Measurements from ENCODE around the gene NAV2. TPM values are rescaled to one million over a fixed set of nuclear protein-coding genes. Genes with fewer than 3 reads are reported as not detected.

Gene NAV2
- total RNA-seq, 2 experiments from 2014 or later, result 0.23 to 0.71 TPM

GRCh38 chr11:19912958-19913892, 200.6 kb downstream of the NAV2 start:
- POLR2A ChIA-PET, result no interaction called here

GRCh38 chr11:19913893-19914249, 201.2 kb downstream of the NAV2 start:
- CTCF ChIA-PET, result no interaction called here
- POLR2A ChIA-PET, result no interaction called here
- Mint-ChIP-seq H3K4me1 (ENCODE audit: low read depth) (no peaks in the 10 kb centered on the region), H3K27me3 (ENCODE audit: low read depth) (peaks cover 6% of the 10 kb centered on the region), H3K36me3 (ENCODE audit: low read depth) (no peaks in the 10 kb centered on the region), H3K4me3 (no peak overlapping the region), H3K27ac (no peak overlapping the region), H3K9me3 (ENCODE audit: insufficient read depth) (no peaks in the 10 kb centered on the region)
- no peak for DNase-seq
- ATAC-seq, result no peak

More at GRCh38 chr11:19912958-19913892, 200.6 kb downstream of the NAV2 start:
- no peak for ATAC-seq
- no peak overlapping the region for H3K27ac Mint-ChIP-seq
- no peaks in the 10 kb centered on the region for H3K36me3 Mint-ChIP-seq (ENCODE audit: low read depth)
- no peak for DNase-seq
- peaks cover 6% of the 10 kb centered on the region for H3K27me3 Mint-ChIP-seq (ENCODE audit: low read depth)
- H3K4me3 Mint-ChIP-seq, result no peak overlapping the region
- no peaks in the 10 kb centered on the region for H3K4me1 Mint-ChIP-seq (ENCODE audit: low read depth)
- no peaks in the 10 kb centered on the region for H3K9me3 Mint-ChIP-seq (ENCODE audit: insufficient read depth)
- CTCF ChIA-PET, result no interaction called here

- POLR2A ChIA-PET, result no interaction called here
- H3K27me3 Mint-ChIP-seq (ENCODE audit: low read depth), result peaks cover 4% of the 10 kb centered on the region
These were observed 203.2 kb downstream of the NAV2 start for GRCh38 chr11:19915808-19916207.

GRCh38 chr11:19917069-19917468, 204.4 kb downstream of the NAV2 start:
- ATAC-seq (no peak), DNase-seq (no peak)
- H3K4me1 Mint-ChIP-seq (ENCODE audit: low read depth), result no peaks in the 10 kb centered on the region
- no peak overlapping the region for H3K4me3 Mint-ChIP-seq
- H3K36me3 Mint-ChIP-seq (ENCODE audit: low read depth), result no peaks in the 10 kb centered on the region
- no peak overlapping the region for H3K27ac Mint-ChIP-seq
- H3K27me3 Mint-ChIP-seq (ENCODE audit: low read depth), result peaks cover 2% of the 10 kb centered on the region
- CTCF ChIA-PET, result no interaction called here
- POLR2A ChIA-PET, result no interaction called here
- no peaks in the 10 kb centered on the region for H3K9me3 Mint-ChIP-seq (ENCODE audit: insufficient read depth)

More at GRCh38 chr11:19915808-19916207, 203.2 kb downstream of the NAV2 start:
- no peaks in the 10 kb centered on the region for H3K4me1 Mint-ChIP-seq (ENCODE audit: low read depth)
- no peak overlapping the region for H3K4me3 Mint-ChIP-seq
- H3K36me3 Mint-ChIP-seq (ENCODE audit: low read depth), result no peaks in the 10 kb centered on the region
- no peaks in the 10 kb centered on the region for H3K9me3 Mint-ChIP-seq (ENCODE audit: insufficient read depth)
- ATAC-seq (no peak), DNase-seq (no peak)
- no peak overlapping the region for H3K27ac Mint-ChIP-seq
- CTCF ChIA-PET, result no interaction called here

GRCh38 chr11:19918302-19919049, 205.8 kb downstream of the NAV2 start:
- DNase-seq (no peak), ATAC-seq (no peak)
- ChIA-PET CTCF (no interaction called here), POLR2A (no interaction called here)
- H3K27me3 Mint-ChIP-seq (ENCODE audit: low read depth), result peaks cover 8% of the 10 kb centered on the region
- no peak overlapping the region for H3K27ac Mint-ChIP-seq
- no peaks in the 10 kb centered on the region for H3K9me3 Mint-ChIP-seq (ENCODE audit: insufficient read depth)
- no peaks in the 10 kb centered on the region for H3K36me3 Mint-ChIP-seq (ENCODE audit: low read depth)
- H3K4me3 Mint-ChIP-seq, result no peak overlapping the region
- H3K4me1 Mint-ChIP-seq (ENCODE audit: low read depth), result no peaks in the 10 kb centered on the region

- Mint-ChIP-seq H3K27me3 (ENCODE audit: low read depth) (peaks cover 6% of the 10 kb centered on the region), H3K36me3 (ENCODE audit: low read depth) (no peaks in the 10 kb centered on the region), H3K27ac (no peak overlapping the region), H3K4me3 (no peak overlapping the region), H3K4me1 (ENCODE audit: low read depth) (no peaks in the 10 kb centered on the region), H3K9me3 (ENCODE audit: insufficient read depth) (no peaks in the 10 kb centered on the region)
- DNase-seq, result no peak
- no peak for ATAC-seq
- ChIA-PET POLR2A (no interaction called here), CTCF (no interaction called here)
These were observed 206.5 kb downstream of the NAV2 start for GRCh38 chr11:19919050-19919561.

- Mint-ChIP-seq H3K4me1 (ENCODE audit: low read depth) (no peaks in the 10 kb centered on the region), H3K27ac (no peak overlapping the region), H3K27me3 (ENCODE audit: low read depth) (peaks cover 10% of the 10 kb centered on the region), H3K4me3 (no peak overlapping the region), H3K9me3 (ENCODE audit: insufficient read depth) (no peaks in the 10 kb centered on the region), H3K36me3 (ENCODE audit: low read depth) (no peaks in the 10 kb centered on the region)
- DNase-seq, result no peak
- ChIA-PET POLR2A (no interaction called here), CTCF (no interaction called here)
- no peak for ATAC-seq
These were observed 208.3 kb downstream of the NAV2 start for GRCh38 chr11:19920982-19921381.

- CTCF ChIA-PET, result no interaction called here
- no peaks in the 10 kb centered on the region for H3K4me1 Mint-ChIP-seq (ENCODE audit: low read depth)
- no peaks in the 10 kb centered on the region for H3K9me3 Mint-ChIP-seq (ENCODE audit: insufficient read depth)
- ATAC-seq, result no peak
- H3K27me3 Mint-ChIP-seq (ENCODE audit: low read depth), result peaks cover 10% of the 10 kb centered on the region
- DNase-seq, result no peak
- H3K36me3 Mint-ChIP-seq (ENCODE audit: low read depth), result no peaks in the 10 kb centered on the region
- no peak overlapping the region for H3K4me3 Mint-ChIP-seq
- no peak overlapping the region for H3K27ac Mint-ChIP-seq
- POLR2A ChIA-PET, result no interaction called here
These were observed 209.5 kb downstream of the NAV2 start for GRCh38 chr11:19921976-19922688.

GRCh38 chr11:19922689-19923035, 210.0 kb downstream of the NAV2 start:
- Mint-ChIP-seq H3K36me3 (ENCODE audit: low read depth) (no peaks in the 10 kb centered on the region), H3K4me1 (ENCODE audit: low read depth) (no peaks in the 10 kb centered on the region), H3K4me3 (no peak overlapping the region), H3K27me3 (ENCODE audit: low read depth) (peaks cover 10% of the 10 kb centered on the region), H3K27ac (no peak overlapping the region), H3K9me3 (ENCODE audit: insufficient read depth) (no peaks in the 10 kb centered on the region)
- ATAC-seq, result no peak
- POLR2A ChIA-PET, result no interaction called here
- CTCF ChIA-PET, result no interaction called here
- DNase-seq, result no peak

GRCh38 chr11:19923626-19924025, 211.0 kb downstream of the NAV2 start:
- Mint-ChIP-seq H3K27ac (no peak overlapping the region), H3K9me3 (ENCODE audit: insufficient read depth) (no peaks in the 10 kb centered on the region), H3K36me3 (ENCODE audit: low read depth) (no peaks in the 10 kb centered on the region), H3K4me3 (no peak overlapping the region), H3K4me1 (ENCODE audit: low read depth) (no peaks in the 10 kb centered on the region), H3K27me3 (ENCODE audit: low read depth) (peaks cover 12% of the 10 kb centered on the region)
- ChIA-PET CTCF (no interaction called here), POLR2A (no interaction called here)
- ATAC-seq (no peak), DNase-seq (no peak)

- H3K36me3 Mint-ChIP-seq (ENCODE audit: low read depth), result no peaks in the 10 kb centered on the region
- H3K27ac Mint-ChIP-seq, result no peak overlapping the region
- DNase-seq (no peak), ATAC-seq (no peak)
- ChIA-PET CTCF (no interaction called here), POLR2A (no interaction called here)
- H3K4me1 Mint-ChIP-seq (ENCODE audit: low read depth), result no peaks in the 10 kb centered on the region
- no peaks in the 10 kb centered on the region for H3K9me3 Mint-ChIP-seq (ENCODE audit: insufficient read depth)
- H3K27me3 Mint-ChIP-seq (ENCODE audit: low read depth), result peaks cover 12% of the 10 kb centered on the region
- H3K4me3 Mint-ChIP-seq, result no peak overlapping the region
These were observed 211.7 kb downstream of the NAV2 start for GRCh38 chr11:19924311-19924710.

- no peaks in the 10 kb centered on the region for H3K36me3 Mint-ChIP-seq (ENCODE audit: low read depth)
- no peaks in the 10 kb centered on the region for H3K9me3 Mint-ChIP-seq (ENCODE audit: insufficient read depth)
These were observed 212.1 kb downstream of the NAV2 start for GRCh38 chr11:19924716-19925115.

More at GRCh38 chr11:19924716-19925115, 212.1 kb downstream of the NAV2 start:
- POLR2A ChIA-PET, result no interaction called here
- H3K27ac Mint-ChIP-seq, result no peak overlapping the region
- CTCF ChIA-PET, result no interaction called here
- peaks cover 12% of the 10 kb centered on the region for H3K27me3 Mint-ChIP-seq (ENCODE audit: low read depth)
- no peak overlapping the region for H3K4me3 Mint-ChIP-seq
- ATAC-seq, result no peak
- H3K4me1 Mint-ChIP-seq (ENCODE audit: low read depth), result no peaks in the 10 kb centered on the region
- DNase-seq, result no peak
